IMR-90 (cell line): ENCODE results near the gene RNF41. TPM values are rescaled to one million over a fixed set of nuclear protein-coding genes. Genes with fewer than 3 reads are reported as not detected.

Experiments used
- ATAC-seq: fragments of 200-7000 bp; cut with Tn5 transposase; 2 replicates; pipeline ENCODE4 v1.9.1; 2020; ENCODE audit warnings: low read depth, mild to moderate bottlenecking, moderate library complexity
- BruUV-seq: library from RNA; stranded (reverse); fragments of 400-500 nt; replicated peaks from 2 replicates; lab custom pipeline; 2021; lab: Mats Ljungman, UMichigan
- CTCF ChIA-PET: fragments of 300-600 bp; formaldehyde crosslinking; extraction: SDS; loops from one replicate; lab custom pipeline; 2021; ENCODE audit warnings: antibody characterized with exemption; lab: Yijun Ruan, JAX
- POLR2A ChIA-PET: fragments of 300-600 bp; sonication (Branson Sonifier 250); formaldehyde crosslinking; loops from one replicate; lab custom pipeline; 2022; ENCODE audit warnings: antibody characterized with exemption; ENCODE audit not compliant: unreplicated experiment; lab: Charles Lee
- DNase-seq: peaks from one replicate; pipeline ENCODE4 v3.0.0; 2013
- H2AFZ ChIP-seq: replicated peaks from 2 replicates; pipeline ENCODE3; 2013; ENCODE audit warnings: low read length, mild to moderate bottlenecking; ENCODE audit not compliant: poor library complexity
- H2AK5ac ChIP-seq: 2 replicates; pipeline ENCODE4 v1.6.1; 2013; ENCODE audit warnings: low read depth, low read length, inconsistent platforms
- H2AK9ac ChIP-seq: replicated peaks from 2 replicates; pipeline ENCODE3; 2013; ENCODE audit warnings: mild to moderate bottlenecking, low read depth, low read length, moderate library complexity; ENCODE audit not compliant: poor library complexity
- H2BK120ac ChIP-seq: 2 replicates; pipeline ENCODE4 v1.6.1; 2013; ENCODE audit warnings: low read depth, low read length, inconsistent platforms
- H2BK15ac ChIP-seq: 3 replicates; pipeline ENCODE4 v1.6.1; 2013; ENCODE audit warnings: low read depth, low read length, inconsistent platforms
- H2BK20ac ChIP-seq: 2 replicates; pipeline ENCODE4 v1.6.1; 2013; ENCODE audit warnings: low read depth, mild to moderate bottlenecking, inconsistent platforms, low read length, moderate library complexity
- H2BK5ac ChIP-seq: 2 replicates; pipeline ENCODE4 v1.6.1; 2013; ENCODE audit warnings: mild to moderate bottlenecking, low read depth, low read length, inconsistent platforms; ENCODE audit not compliant: poor library complexity, severe bottlenecking
- H3K14ac ChIP-seq: replicated peaks from 2 replicates; pipeline ENCODE4 v1.6.1; 2013; ENCODE audit warnings: low read depth, low read length, inconsistent platforms
- H3K18ac ChIP-seq: 2 replicates; pipeline ENCODE4 v1.6.1; 2013; ENCODE audit warnings: low read depth, low read length, control low read depth
- H3K23ac ChIP-seq: 2 replicates; pipeline ENCODE4 v1.6.1; 2013; ENCODE audit warnings: low read depth, low read length, inconsistent platforms
- H3K27ac ChIP-seq: 2 replicates; pipeline ENCODE4 v1.5.1; 2013; ENCODE audit warnings: mild to moderate bottlenecking, control low read depth, low read length; ENCODE audit not compliant: insufficient read depth
- H3K27me3 ChIP-seq: 2 replicates; pipeline ENCODE4 v1.6.1; 2013; ENCODE audit warnings: low read length; ENCODE audit not compliant: control insufficient read depth, insufficient read depth
- H3K36me3 ChIP-seq: 2 replicates; pipeline ENCODE4 v1.6.1; 2013; ENCODE audit warnings: low read length, mixed read lengths; ENCODE audit not compliant: control insufficient read depth, insufficient read depth
- H3K4ac ChIP-seq: 2 replicates; pipeline ENCODE4 v1.6.1; 2013; ENCODE audit warnings: low read depth, low read length, inconsistent platforms
- H3K4me1 ChIP-seq: 2 replicates; pipeline ENCODE4 v1.6.1; 2013; ENCODE audit warnings: low read length, mixed read lengths; ENCODE audit not compliant: control insufficient read depth, insufficient read depth
- H3K4me2 ChIP-seq: 2 replicates; pipeline ENCODE4 v1.6.1; 2013; ENCODE audit warnings: low read depth, mild to moderate bottlenecking, control low read depth, low read length, moderate library complexity
- H3K4me3 ChIP-seq: 2 replicates; pipeline ENCODE4 v1.5.1; 2013; ENCODE audit warnings: low read depth, mild to moderate bottlenecking, control low read depth, low read length, moderate library complexity; ENCODE audit not compliant: insufficient read depth
- H3K56ac ChIP-seq: 2 replicates; pipeline ENCODE4 v1.6.1; 2013; ENCODE audit warnings: low read length, inconsistent platforms; ENCODE audit not compliant: insufficient read depth; ENCODE audit errors: extremely low read depth
- H3K79me1 ChIP-seq, 2 experiments: 2 replicates each; pipeline ENCODE4 v1.6.1; 2013; ENCODE audit warnings: low read length in 2 of 2, inconsistent platforms in 1 of 2, low read depth in 1 of 2
- H3K9ac ChIP-seq: 2 replicates; pipeline ENCODE4 v1.6.1; 2013; ENCODE audit warnings: low read depth, low read length, control low read depth
- H3K9me1 ChIP-seq: 2 replicates; pipeline ENCODE4 v1.6.1; 2013; ENCODE audit warnings: low read length, inconsistent platforms; ENCODE audit not compliant: insufficient read depth
- H3K9me3 ChIP-seq: 2 replicates; pipeline ENCODE4 v1.6.1; 2013; ENCODE audit warnings: low read length; ENCODE audit not compliant: control insufficient read depth, insufficient read depth
- H4K20me1 ChIP-seq: 2 replicates; pipeline ENCODE4 v1.6.1; 2013; ENCODE audit warnings: low read length, inconsistent platforms; ENCODE audit not compliant: insufficient read depth
- H4K5ac ChIP-seq: 2 replicates; pipeline ENCODE4 v1.6.1; 2013; ENCODE audit warnings: mild to moderate bottlenecking, low read depth, low read length, control low read depth
- H4K8ac ChIP-seq, 2 experiments: 2 replicates each; pipeline ENCODE4 v1.6.1; 2013; ENCODE audit warnings: low read depth in 2 of 2, low read length in 2 of 2, control low read depth in 1 of 2, inconsistent platforms in 1 of 2
- H4K91ac ChIP-seq: 2 replicates; pipeline ENCODE4 v1.6.1; 2013; ENCODE audit warnings: low read depth, low read length, inconsistent platforms; ENCODE audit not compliant: insufficient read depth
- BHLHE40 ChIP-seq: fragments of 150-350 bp; IDR thresholded peaks from 2 replicates; pipeline ENCODE4 v1.6.1; 2016; ENCODE audit warnings: mild to moderate bottlenecking, low read depth, low read length
- CEBPB ChIP-seq: IDR thresholded peaks from 2 replicates; pipeline ENCODE4 v1.6.1; 2012; ENCODE audit warnings: low read depth, low read length, improper control_type of control experiment
- CHD1 ChIP-seq: IDR thresholded peaks from 2 replicates; pipeline ENCODE4 v1.6.1; 2012; ENCODE audit warnings: low read depth, low read length, improper control_type of control experiment
- FOS ChIP-seq: fragments of 150-350 bp; IDR thresholded peaks from 2 replicates; pipeline ENCODE4 v1.6.1; 2016; ENCODE audit warnings: low read depth, low read length
- MAFK ChIP-seq: IDR thresholded peaks from 2 replicates; pipeline ENCODE4 v1.6.1; 2012; ENCODE audit warnings: low read depth, low read length, improper control_type of control experiment
- MAZ ChIP-seq: IDR thresholded peaks from 2 replicates; pipeline ENCODE4 v1.6.1; 2012; ENCODE audit warnings: low read depth, mild to moderate bottlenecking, low read length, improper control_type of control experiment, moderate library complexity, borderline replicate concordance
- MXI1 ChIP-seq: IDR thresholded peaks from 2 replicates; pipeline ENCODE4 v1.6.1; 2012; ENCODE audit warnings: low read depth, mild to moderate bottlenecking, low read length, moderate library complexity, borderline replicate concordance
- NFE2L2 ChIP-seq: fragments of 150-350 bp; IDR thresholded peaks from 2 replicates; pipeline ENCODE4 v1.6.1; 2016; ENCODE audit warnings: low read depth, mild to moderate bottlenecking, low read length
- POLR2A ChIP-seq: IDR thresholded peaks from 2 replicates; pipeline ENCODE4 v1.6.1; 2012; ENCODE audit warnings: mild to moderate bottlenecking, low read depth, low read length
- RAD21 ChIP-seq: IDR thresholded peaks from 2 replicates; pipeline ENCODE4 v1.6.1; 2012; ENCODE audit warnings: low read length, improper control_type of control experiment
- RCOR1 ChIP-seq: IDR thresholded peaks from 2 replicates; pipeline ENCODE4 v1.6.1; 2012; ENCODE audit warnings: mild to moderate bottlenecking, low read length, improper control_type of control experiment; ENCODE audit not compliant: insufficient replicate concordance
- RFX5 ChIP-seq: IDR thresholded peaks from 2 replicates; pipeline ENCODE4 v1.8.0; 2012; ENCODE audit warnings: low read depth, mild to moderate bottlenecking, low read length, moderate library complexity
- SMC3 ChIP-seq: fragments of 150-350 bp; IDR thresholded peaks from 2 replicates; pipeline ENCODE4 v1.6.1; 2016; ENCODE audit warnings: low read depth, mild to moderate bottlenecking, antibody characterized with exemption, low read length, moderate library complexity
- WGBS, 2 experiments: methylation state at CpG; one replicate each; pipeline versions ENCODE4 v1.1.5 to v1.1.7; 2013; ENCODE audit warnings: missing lambda C conversion rate in 2 of 2; ENCODE audit not compliant: insufficient read length in 1 of 2; ENCODE audit errors: extremely low coverage in 2 of 2; 5-methylcytosine and 5-hydroxymethylcytosine counted together
- dilution Hi-C: fragments of 300-500 bp; cut with HindIII; formaldehyde crosslinking; loops from one replicate; pipeline ENCODE4 v1.14.3; 2018; ENCODE audit warnings: low sequenced_read_pairs; ENCODE audit not compliant: unreplicated experiment
- in situ Hi-C: fragments of 300-500 bp; cut with MboI; formaldehyde crosslinking; loops from 3 replicates; pipeline ENCODE4 v1.14.3; 2019; ENCODE audit warnings: low sequenced_read_pairs, inconsistent platforms, mixed read lengths
- intact Hi-C: fragments of 100-400 bp; cut with micrococcal nuclease; formaldehyde crosslinking; loops from 2 replicates; pipeline ENCODE4 v1.10.0; 2022
- polyA plus RNA-seq, 3 experiments: library from polyadenylated mRNA; depleted of rRNA; stranded (reverse); fragments of >200 nt; gene quantifications; 2 replicates each; pipeline ENCODE4 v1.2.3, GENCODE V29; 2012; ENCODE audit warnings: low replicate concordance in 1 of 3
- total RNA-seq: library from RNA; depleted of rRNA; stranded (reverse); fragments of >200 nt; gene quantifications from 2 replicates; pipeline ENCODE4 v1.2.3, GENCODE V29; 2012
- TF ChIP-seq, protein P1 (sequence below): conservative IDR thresholded peaks from 2 replicates; pipeline ENCODE4 v1.5.1; 2012; ENCODE audit warnings: mild to moderate bottlenecking, low read depth, low read length, improper control_type of control experiment
- TF ChIP-seq, protein P2 (sequence below): fragments of 150-350 bp; IDR thresholded peaks from 2 replicates; pipeline ENCODE4 v1.6.1; 2016; ENCODE audit warnings: low read depth, mild to moderate bottlenecking, low read length, moderate library complexity, borderline replicate concordance
- TF ChIP-seq, protein P3 (sequence below): fragments of 150-350 bp; IDR thresholded peaks from 2 replicates; pipeline ENCODE4 v1.6.1; 2017; ENCODE audit warnings: mild to moderate bottlenecking, antibody characterized with exemption, low read length, low read depth

Gene RNF41
- total and polyA plus RNA-seq, 2 of the 4 experiments (the other 2 are of a cell fraction): 112 to 272 TPM

DNA sequence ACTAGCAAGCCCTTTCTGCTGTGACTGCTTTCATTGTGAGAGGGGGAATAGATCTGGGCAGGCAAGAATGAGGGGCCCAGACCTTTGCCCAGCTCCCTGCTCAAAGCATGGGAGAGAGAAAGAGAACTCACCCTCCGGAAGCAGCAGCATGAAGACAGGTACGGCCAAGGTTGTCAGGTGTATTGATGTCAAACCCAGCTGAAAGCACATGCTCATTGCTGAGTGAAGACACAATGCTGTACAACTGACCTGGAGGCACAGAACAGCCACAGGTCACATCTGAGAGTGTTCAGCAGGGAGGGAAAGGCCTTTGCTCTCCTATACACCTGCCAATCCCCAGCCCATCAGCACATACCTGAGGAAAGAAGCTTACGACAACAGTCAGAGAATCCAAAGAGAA is 30.9 kb upstream of the RNF41 start:
- POLR2A ChIA-PET: no interaction called here

More for the DNA sequence above, 30.9 kb upstream of the RNF41 start:
- H2BK120ac ChIP-seq: no peak overlapping the region
- no peak overlapping the region for H3K4me3 ChIP-seq
- peaks cover 43 to 72% of the 10 kb centered on the region in 2 experiments for H3K79me1 ChIP-seq
- intact Hi-C loops (no loop called here), dilution Hi-C loops (no loop called here), in situ Hi-C loops (no loop called here)
- peaks cover 52% of the 10 kb centered on the region for H4K20me1 ChIP-seq
- H3K18ac ChIP-seq: no peak overlapping the region
- CTCF ChIA-PET: no interaction called here
- no peak overlapping the region for H3K56ac ChIP-seq
- no peaks in the 10 kb centered on the region for H3K9me3 ChIP-seq
- no peak overlapping the region for H4K91ac ChIP-seq
- H3K23ac ChIP-seq: no peak overlapping the region
- no peak overlapping the region for H3K9ac ChIP-seq
- no peak overlapping the region for H2AK9ac ChIP-seq
- H2AFZ ChIP-seq: no peak overlapping the region
- H3K9me1 ChIP-seq: peaks cover 22% of the 10 kb centered on the region
- no peak overlapping the region for H3K4me2 ChIP-seq
- no peak overlapping the region for H3K4ac ChIP-seq
- H2BK5ac ChIP-seq: no peak overlapping the region
- H2BK20ac ChIP-seq: no peak overlapping the region
- no peak for DNase-seq
- no peak for TF ChIP-seq CHD1
- no peak for TF ChIP-seq CEBPB
- no peak for TF ChIP-seq POLR2A
- TF ChIP-seq MAZ: no peak
- no peak for TF ChIP-seq FOS
- TF ChIP-seq, protein P1, sequence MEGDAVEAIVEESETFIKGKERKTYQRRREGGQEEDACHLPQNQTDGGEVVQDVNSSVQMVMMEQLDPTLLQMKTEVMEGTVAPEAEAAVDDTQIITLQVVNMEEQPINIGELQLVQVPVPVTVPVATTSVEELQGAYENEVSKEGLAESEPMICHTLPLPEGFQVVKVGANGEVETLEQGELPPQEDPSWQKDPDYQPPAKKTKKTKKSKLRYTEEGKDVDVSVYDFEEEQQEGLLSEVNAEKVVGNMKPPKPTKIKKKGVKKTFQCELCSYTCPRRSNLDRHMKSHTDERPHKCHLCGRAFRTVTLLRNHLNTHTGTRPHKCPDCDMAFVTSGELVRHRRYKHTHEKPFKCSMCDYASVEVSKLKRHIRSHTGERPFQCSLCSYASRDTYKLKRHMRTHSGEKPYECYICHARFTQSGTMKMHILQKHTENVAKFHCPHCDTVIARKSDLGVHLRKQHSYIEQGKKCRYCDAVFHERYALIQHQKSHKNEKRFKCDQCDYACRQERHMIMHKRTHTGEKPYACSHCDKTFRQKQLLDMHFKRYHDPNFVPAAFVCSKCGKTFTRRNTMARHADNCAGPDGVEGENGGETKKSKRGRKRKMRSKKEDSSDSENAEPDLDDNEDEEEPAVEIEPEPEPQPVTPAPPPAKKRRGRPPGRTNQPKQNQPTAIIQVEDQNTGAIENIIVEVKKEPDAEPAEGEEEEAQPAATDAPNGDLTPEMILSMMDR: no peak
- TF ChIP-seq, protein P2, sequence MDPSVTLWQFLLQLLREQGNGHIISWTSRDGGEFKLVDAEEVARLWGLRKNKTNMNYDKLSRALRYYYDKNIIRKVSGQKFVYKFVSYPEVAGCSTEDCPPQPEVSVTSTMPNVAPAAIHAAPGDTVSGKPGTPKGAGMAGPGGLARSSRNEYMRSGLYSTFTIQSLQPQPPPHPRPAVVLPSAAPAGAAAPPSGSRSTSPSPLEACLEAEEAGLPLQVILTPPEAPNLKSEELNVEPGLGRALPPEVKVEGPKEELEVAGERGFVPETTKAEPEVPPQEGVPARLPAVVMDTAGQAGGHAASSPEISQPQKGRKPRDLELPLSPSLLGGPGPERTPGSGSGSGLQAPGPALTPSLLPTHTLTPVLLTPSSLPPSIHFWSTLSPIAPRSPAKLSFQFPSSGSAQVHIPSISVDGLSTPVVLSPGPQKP: no peak
- TF ChIP-seq, protein P3, sequence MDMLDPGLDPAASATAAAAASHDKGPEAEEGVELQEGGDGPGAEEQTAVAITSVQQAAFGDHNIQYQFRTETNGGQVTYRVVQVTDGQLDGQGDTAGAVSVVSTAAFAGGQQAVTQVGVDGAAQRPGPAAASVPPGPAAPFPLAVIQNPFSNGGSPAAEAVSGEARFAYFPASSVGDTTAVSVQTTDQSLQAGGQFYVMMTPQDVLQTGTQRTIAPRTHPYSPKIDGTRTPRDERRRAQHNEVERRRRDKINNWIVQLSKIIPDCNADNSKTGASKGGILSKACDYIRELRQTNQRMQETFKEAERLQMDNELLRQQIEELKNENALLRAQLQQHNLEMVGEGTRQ: no peak
- no peak for TF ChIP-seq MAFK
- TF ChIP-seq SMC3: no peak
- no peak for TF ChIP-seq BHLHE40
- TF ChIP-seq MXI1: no peak
- no peak for TF ChIP-seq RFX5
- no peak for TF ChIP-seq RAD21
- no peak for TF ChIP-seq NFE2L2
- no peak for TF ChIP-seq RCOR1
- H3K36me3 ChIP-seq: peaks cover 75% of the 10 kb centered on the region
- no peak overlapping the region for H3K27ac ChIP-seq
- WGBS, 2 experiments: 100% methylated on average over 2 of the region's 3 CpGs; no CpG with 5 or more reads in 1 of the 2 experiments
- no peak overlapping the region for H4K5ac ChIP-seq
- no peak overlapping the region for H2BK15ac ChIP-seq
- no TSS peak for BruUV-seq
- H3K14ac ChIP-seq: no peak overlapping the region
- H2AK5ac ChIP-seq: no peak overlapping the region
- peaks cover 12% of the 10 kb centered on the region for H3K4me1 ChIP-seq
- ATAC-seq: no peak
- no peaks in the 10 kb centered on the region for H3K27me3 ChIP-seq
- no peak overlapping the region for H4K8ac ChIP-seq
